ENCODE results near the gene FGF14. TPM values are rescaled to one million over a fixed set of nuclear protein-coding genes. Genes with fewer than 3 reads are reported as not detected.

Gene FGF14
- total RNA-seq, 1 donor from 2014 or later, result 4.6 TPM

DNA sequence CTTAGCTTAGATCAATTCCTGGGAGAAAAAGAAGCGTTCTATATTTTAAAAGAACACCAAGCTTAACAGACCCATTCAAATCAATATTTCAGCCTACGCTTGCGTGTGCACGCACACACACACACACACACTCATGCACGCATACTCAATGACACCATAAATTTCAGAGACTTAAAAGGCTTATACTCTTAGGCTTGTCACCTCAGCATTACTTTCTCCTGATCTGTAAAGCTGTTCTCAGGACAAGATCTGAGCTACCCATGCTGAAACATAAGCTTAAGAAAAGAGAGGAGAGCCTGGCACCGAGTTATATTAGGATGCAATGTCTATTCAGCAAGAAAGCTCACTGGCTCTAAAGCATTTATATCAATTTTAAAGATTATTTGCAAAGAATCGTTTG lies 368.5 kb downstream of the FGF14 start:
- peaks cover 3% of the 10 kb centered on the region for H3K4me1 Mint-ChIP-seq (ENCODE audit: low read depth)
- DNase-seq (ENCODE audit: low spot score, unreplicated experiment), result no peak
- H3K27ac Mint-ChIP-seq, result no peak overlapping the region
- TF ChIP-seq, protein P1, sequence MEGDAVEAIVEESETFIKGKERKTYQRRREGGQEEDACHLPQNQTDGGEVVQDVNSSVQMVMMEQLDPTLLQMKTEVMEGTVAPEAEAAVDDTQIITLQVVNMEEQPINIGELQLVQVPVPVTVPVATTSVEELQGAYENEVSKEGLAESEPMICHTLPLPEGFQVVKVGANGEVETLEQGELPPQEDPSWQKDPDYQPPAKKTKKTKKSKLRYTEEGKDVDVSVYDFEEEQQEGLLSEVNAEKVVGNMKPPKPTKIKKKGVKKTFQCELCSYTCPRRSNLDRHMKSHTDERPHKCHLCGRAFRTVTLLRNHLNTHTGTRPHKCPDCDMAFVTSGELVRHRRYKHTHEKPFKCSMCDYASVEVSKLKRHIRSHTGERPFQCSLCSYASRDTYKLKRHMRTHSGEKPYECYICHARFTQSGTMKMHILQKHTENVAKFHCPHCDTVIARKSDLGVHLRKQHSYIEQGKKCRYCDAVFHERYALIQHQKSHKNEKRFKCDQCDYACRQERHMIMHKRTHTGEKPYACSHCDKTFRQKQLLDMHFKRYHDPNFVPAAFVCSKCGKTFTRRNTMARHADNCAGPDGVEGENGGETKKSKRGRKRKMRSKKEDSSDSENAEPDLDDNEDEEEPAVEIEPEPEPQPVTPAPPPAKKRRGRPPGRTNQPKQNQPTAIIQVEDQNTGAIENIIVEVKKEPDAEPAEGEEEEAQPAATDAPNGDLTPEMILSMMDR (IDR thresholded peaks at IDR 0.05; ENCODE audit: unreplicated experiment), result no peak
- no peaks in the 10 kb centered on the region for H3K9me3 Mint-ChIP-seq (ENCODE audit: low read depth)
- H3K4me3 Mint-ChIP-seq (ENCODE audit: low read depth), result no peak overlapping the region
- H3K36me3 Mint-ChIP-seq (ENCODE audit: insufficient read depth), result no peaks in the 10 kb centered on the region
- H3K27me3 Mint-ChIP-seq, result no peaks in the 10 kb centered on the region

DNA sequence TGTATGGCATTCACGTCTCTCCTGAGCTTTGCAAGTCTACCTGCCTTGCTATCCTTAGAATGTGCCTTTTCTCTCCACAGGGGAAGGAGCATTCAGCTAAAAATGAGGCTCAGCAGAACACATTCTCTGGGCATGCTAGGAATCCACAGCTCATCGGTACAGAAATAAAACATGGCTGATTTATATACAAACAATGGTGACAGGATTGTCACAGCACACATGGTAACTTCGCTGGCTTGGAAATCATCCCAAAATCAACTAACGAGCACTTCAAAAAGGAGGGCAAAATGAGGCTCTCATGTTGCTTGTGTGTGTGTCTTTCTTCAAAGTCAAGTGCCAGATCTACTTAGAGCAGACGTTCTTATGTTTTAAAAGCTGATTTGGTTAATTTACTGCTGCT lies 373.0 kb downstream of the FGF14 start:
- no peaks in the 10 kb centered on the region for H3K9me3 Mint-ChIP-seq (ENCODE audit: low read depth)

DNA sequence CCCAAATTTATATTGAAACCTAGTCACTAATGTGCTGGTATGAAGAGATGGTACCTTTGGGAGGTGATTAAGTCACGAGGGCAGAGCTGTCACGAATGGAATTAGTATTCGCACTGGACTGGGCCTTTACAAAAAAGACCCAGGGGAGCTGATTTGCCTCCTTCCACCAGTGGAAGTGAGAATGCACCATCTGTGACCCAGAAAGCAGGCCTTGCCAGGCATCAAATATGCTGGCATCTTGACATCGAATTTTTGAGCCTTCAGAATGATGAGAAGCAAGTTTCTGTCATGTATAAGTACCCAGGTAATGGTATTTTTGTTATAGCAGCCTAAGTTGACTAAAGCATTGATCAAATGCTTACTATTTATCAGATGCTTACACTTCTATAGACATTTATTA lies 373.6 kb downstream of the FGF14 start:
- TF ChIP-seq, protein P1 (IDR thresholded peaks at IDR 0.05; ENCODE audit: unreplicated experiment), result no peak

More for the DNA sequence above, 373.0 kb downstream of the FGF14 start:
- Mint-ChIP-seq H3K27ac (no peak overlapping the region), H3K36me3 (ENCODE audit: insufficient read depth) (no peaks in the 10 kb centered on the region), H3K27me3 (no peaks in the 10 kb centered on the region), H3K4me3 (ENCODE audit: low read depth) (no peak overlapping the region), H3K4me1 (ENCODE audit: low read depth) (no peaks in the 10 kb centered on the region)
- DNase-seq (ENCODE audit: low spot score, unreplicated experiment), result no peak
- TF ChIP-seq, protein P1 (IDR thresholded peaks at IDR 0.05; ENCODE audit: unreplicated experiment), result no peak

DNA sequence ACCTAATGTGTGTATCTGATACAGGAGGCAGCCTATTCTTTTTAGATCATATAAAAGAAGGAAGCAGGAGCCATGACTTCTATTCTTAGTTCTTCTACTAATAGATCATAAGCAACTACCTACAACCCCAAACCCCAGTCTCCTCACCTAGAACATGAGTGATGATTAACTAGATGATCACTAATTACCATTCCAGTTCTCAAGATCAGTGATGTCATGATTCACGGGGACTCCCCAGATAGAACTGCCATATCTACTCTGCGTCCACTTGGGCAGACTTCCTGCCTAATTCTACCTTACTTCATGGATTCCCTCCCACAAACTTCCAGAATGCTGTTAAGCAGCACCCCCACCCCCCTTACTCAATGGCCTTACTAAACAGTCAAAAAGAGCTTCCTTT lies 380.1 kb downstream of the FGF14 start:
- peaks cover 21% of the 10 kb centered on the region for H3K9me3 Mint-ChIP-seq (ENCODE audit: low read depth)
- H3K27me3 Mint-ChIP-seq, result no peaks in the 10 kb centered on the region
- no peak overlapping the region for H3K27ac Mint-ChIP-seq
- TF ChIP-seq, protein P1 (IDR thresholded peaks at IDR 0.05; ENCODE audit: unreplicated experiment), result no peak
- no peak for DNase-seq (ENCODE audit: low spot score, unreplicated experiment)
- H3K4me3 Mint-ChIP-seq (ENCODE audit: low read depth), result no peak overlapping the region
- no peaks in the 10 kb centered on the region for H3K36me3 Mint-ChIP-seq (ENCODE audit: insufficient read depth)
- no peaks in the 10 kb centered on the region for H3K4me1 Mint-ChIP-seq (ENCODE audit: low read depth)

More for the DNA sequence above, 373.6 kb downstream of the FGF14 start:
- no peaks in the 10 kb centered on the region for H3K9me3 Mint-ChIP-seq (ENCODE audit: low read depth)
- no peak overlapping the region for H3K4me3 Mint-ChIP-seq (ENCODE audit: low read depth)
- no peaks in the 10 kb centered on the region for H3K36me3 Mint-ChIP-seq (ENCODE audit: insufficient read depth)
- H3K4me1 Mint-ChIP-seq (ENCODE audit: low read depth), result no peaks in the 10 kb centered on the region
- DNase-seq (ENCODE audit: low spot score, unreplicated experiment), result no peak
- H3K27ac Mint-ChIP-seq, result no peak overlapping the region
- H3K27me3 Mint-ChIP-seq, result no peaks in the 10 kb centered on the region

DNA sequence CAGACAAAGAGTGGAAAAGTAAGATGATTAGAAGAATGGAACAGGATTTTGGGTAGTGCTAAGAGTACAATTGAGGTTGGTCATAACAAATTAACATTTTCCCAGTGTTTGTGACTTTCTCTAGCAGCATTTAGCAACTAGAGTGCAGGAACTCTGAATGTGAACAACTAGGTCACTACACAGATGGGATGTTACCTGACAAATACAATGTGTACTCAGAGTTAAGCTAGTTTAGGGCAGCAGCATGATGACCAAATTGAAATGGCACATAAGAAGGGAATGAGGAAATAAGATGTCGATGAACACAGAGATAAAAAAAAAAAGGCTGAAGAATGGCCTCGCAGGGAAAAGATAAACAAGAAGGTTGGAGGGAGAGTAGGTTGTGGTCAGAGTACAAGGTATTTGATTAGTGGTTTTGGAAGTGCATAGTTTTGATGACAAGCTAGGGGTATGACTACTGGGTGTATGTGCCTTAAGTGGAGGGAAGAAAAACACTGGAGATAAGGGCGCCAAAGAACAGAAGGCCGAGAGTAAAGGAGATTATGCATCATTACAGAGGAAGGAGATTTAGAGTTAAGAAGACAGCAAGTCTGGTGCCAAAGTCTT lies 381.1 kb downstream of the FGF14 start:
- H3K36me3 Mint-ChIP-seq (ENCODE audit: insufficient read depth), result no peaks in the 10 kb centered on the region
- no peak overlapping the region for H3K27ac Mint-ChIP-seq
- H3K27me3 Mint-ChIP-seq, result no peaks in the 10 kb centered on the region
- TF ChIP-seq, protein P1 (IDR thresholded peaks at IDR 0.05; ENCODE audit: unreplicated experiment), result no peak
- H3K4me1 Mint-ChIP-seq (ENCODE audit: low read depth), result no peaks in the 10 kb centered on the region
- no peak overlapping the region for H3K4me3 Mint-ChIP-seq (ENCODE audit: low read depth)
- H3K9me3 Mint-ChIP-seq (ENCODE audit: low read depth), result peaks cover 24% of the 10 kb centered on the region
- DNase-seq (ENCODE audit: low spot score, unreplicated experiment), result no peak

All from progenitor cell of endocrine pancreas (in vitro differentiated cells).